ENCODE results near the gene STARD3NL.

DNA sequence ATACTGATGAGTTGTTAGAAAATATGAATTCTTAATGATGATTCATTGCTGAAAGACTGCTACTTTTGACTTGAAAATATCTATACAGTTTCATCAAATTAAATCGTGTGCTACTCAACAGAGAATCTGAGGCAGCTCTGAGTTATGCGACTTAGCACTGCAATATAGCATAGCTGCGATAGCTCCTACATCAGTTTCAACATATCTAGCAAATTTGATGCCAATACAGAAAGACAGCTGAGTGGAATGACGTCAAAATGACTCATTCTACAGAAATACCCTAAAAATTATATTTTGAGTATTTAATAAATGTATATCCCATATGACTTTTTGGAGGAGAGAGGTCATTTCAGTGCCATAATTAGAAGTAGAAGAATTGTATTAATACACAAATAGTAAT is 96.4 kb downstream of the STARD3NL start:
- TF ChIP-seq, protein P1, sequence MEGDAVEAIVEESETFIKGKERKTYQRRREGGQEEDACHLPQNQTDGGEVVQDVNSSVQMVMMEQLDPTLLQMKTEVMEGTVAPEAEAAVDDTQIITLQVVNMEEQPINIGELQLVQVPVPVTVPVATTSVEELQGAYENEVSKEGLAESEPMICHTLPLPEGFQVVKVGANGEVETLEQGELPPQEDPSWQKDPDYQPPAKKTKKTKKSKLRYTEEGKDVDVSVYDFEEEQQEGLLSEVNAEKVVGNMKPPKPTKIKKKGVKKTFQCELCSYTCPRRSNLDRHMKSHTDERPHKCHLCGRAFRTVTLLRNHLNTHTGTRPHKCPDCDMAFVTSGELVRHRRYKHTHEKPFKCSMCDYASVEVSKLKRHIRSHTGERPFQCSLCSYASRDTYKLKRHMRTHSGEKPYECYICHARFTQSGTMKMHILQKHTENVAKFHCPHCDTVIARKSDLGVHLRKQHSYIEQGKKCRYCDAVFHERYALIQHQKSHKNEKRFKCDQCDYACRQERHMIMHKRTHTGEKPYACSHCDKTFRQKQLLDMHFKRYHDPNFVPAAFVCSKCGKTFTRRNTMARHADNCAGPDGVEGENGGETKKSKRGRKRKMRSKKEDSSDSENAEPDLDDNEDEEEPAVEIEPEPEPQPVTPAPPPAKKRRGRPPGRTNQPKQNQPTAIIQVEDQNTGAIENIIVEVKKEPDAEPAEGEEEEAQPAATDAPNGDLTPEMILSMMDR (IDR thresholded peaks at IDR 0.05; ENCODE audit: poor library complexity) = no peak
- no peak for TF ChIP-seq EZH2 (IDR thresholded peaks at IDR 0.05; ENCODE audit: borderline replicate concordance)

Data from hepatocyte (in vitro differentiated cells).